ENCODE measurements around the gene B3GALT4. TPM values are rescaled to one million over a fixed set of nuclear protein-coding genes. Genes with fewer than 3 reads are reported as not detected.

Gene B3GALT4
- total RNA-seq, 2 experiments from 2014 or later = 2.8 to 3.5 TPM

DNA sequence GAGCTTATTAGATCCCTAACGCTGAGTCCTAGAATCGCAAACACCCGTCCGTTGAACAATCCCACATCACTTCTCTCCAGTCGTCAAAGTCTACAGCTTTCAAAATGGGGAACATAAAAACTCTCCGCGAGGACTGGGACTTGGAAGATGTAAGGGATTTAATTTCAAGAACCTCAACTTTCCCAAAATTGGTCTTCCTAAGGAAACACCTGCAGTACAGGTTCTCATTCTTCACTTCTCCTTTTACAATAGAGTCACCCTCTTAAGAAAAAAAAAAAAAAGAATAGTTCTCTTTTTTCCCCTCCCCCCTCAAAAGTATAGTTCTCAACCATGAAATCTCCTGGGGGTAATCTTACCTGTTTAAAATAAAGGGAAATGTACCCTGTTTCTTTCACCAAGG is 47.2 kb downstream of the B3GALT4 start:
- Mint-ChIP-seq H3K27me3 (no peaks in the 10 kb centered on the region), H3K4me1 (peaks cover 40% of the 10 kb centered on the region), H3K4me3 (peak overlapping the region; percentile 99), H3K27ac (peak overlapping the region; percentile 99), H3K9me3 (ENCODE audit: low read depth) (no peaks in the 10 kb centered on the region), H3K36me3 (ENCODE audit: low read depth) (peaks cover 30% of the 10 kb centered on the region)
- POLR2A ChIA-PET = interaction anchor here (0.6 to 0.7 kb wide), 2 partner anchors 83 to 284 kb away, joined by 4 to 6 read pairs; no protein-coding TSS in a partner anchor
- ATAC-seq (no peak), DNase-seq (no peak)
- intact Hi-C loops (cut with DNase I, micrococcal nuclease) = no loop called here
- CTCF ChIA-PET = interaction anchor here (0.6 to 1.1 kb wide), 3 partner anchors 44 to 130 kb away, joined by 3 read pairs; partner anchors contain the start of gene ZBTB9

Small RNA genes within 50 kb of the gene (microRNA-seq; reads per million reads assigned to microRNA genes)
- not detected for gene MIR6834 (ENCODE audit: borderline replicate concordance)
- not detected for gene MIR6873 (ENCODE audit: borderline replicate concordance)

Other genes with a start within 250 kb of the B3GALT4 start
- gene HLA-DPA1, start 203.5 kb upstream of the B3GALT4 start, total RNA-seq = 10 to 100 TPM; 11.5 to 13.3 TPM
- 1 to 10 TPM; 5.2 to 5.4 TPM for gene HLA-DPB1, start 201.1 kb upstream of the B3GALT4 start, total RNA-seq
- gene COL11A2, start 84.7 kb upstream of the B3GALT4 start, total RNA-seq = 1 to 10 TPM; 1.9 to 2.0 TPM
- gene RXRB, start 76.5 kb upstream of the B3GALT4 start, total RNA-seq = 10 to 100 TPM; 41.0 to 45.4 TPM
- gene SLC39A7, start 76.3 kb upstream of the B3GALT4 start, total RNA-seq = 10 to 100 TPM; 33.0 to 41.8 TPM
- 10 to 100 TPM; 23.4 to 33.2 TPM for gene HSD17B8, start 72.5 kb upstream of the B3GALT4 start, total RNA-seq
- 10 to 100 TPM; 28.3 to 39.3 TPM for gene RING1, start 68.6 kb upstream of the B3GALT4 start, total RNA-seq
- gene VPS52, start 5.2 kb upstream of the B3GALT4 start, total RNA-seq = 10 to 100 TPM; 35.6 to 45.2 TPM
- 1,000 to 10,000 TPM; 2,706 to 4,631 TPM for gene RPS18, start 5.0 kb upstream of the B3GALT4 start, total RNA-seq
- 10 to 100 TPM; 63.5 to 69.4 TPM for gene WDR46, start 12.1 kb downstream of the B3GALT4 start, total RNA-seq
- 10 to 100 TPM; 65.4 to 96.9 TPM for gene PFDN6, start 12.5 kb downstream of the B3GALT4 start, total RNA-seq
- gene RGL2, start 21.8 kb downstream of the B3GALT4 start, total RNA-seq = 10 to 100 TPM; 19.9 to 21.5 TPM
- 100 to 1,000 TPM; 164 to 190 TPM for gene TAPBP, start 37.0 kb downstream of the B3GALT4 start, total RNA-seq
- gene ZBTB22, start 40.6 kb downstream of the B3GALT4 start, total RNA-seq = 1 to 10 TPM; 9.0 to 9.9 TPM
- 10 to 100 TPM; 66.2 to 75.5 TPM for gene DAXX, start 45.8 kb downstream of the B3GALT4 start, total RNA-seq
- gene KIFC1, start 114.7 kb downstream of the B3GALT4 start, total RNA-seq = 10 to 100 TPM; 86.0 to 89.3 TPM
- 10 to 100 TPM; 24.9 to 28.2 TPM for gene PHF1, start 133.9 kb downstream of the B3GALT4 start, total RNA-seq
- 100 to 1,000 TPM; 154 to 188 TPM for gene CUTA, start 141.0 kb downstream of the B3GALT4 start, total RNA-seq
- gene SYNGAP1, start 142.9 kb downstream of the B3GALT4 start, total RNA-seq = 10 to 100 TPM; 43.6 to 45.6 TPM
- gene ZBTB9, start 177.5 kb downstream of the B3GALT4 start, total RNA-seq = 1 to 10 TPM; 9.3 to 9.5 TPM